Activated naive CD4-positive, alpha-beta T cell treated with anti-CD3 and anti-CD28 coated beads, Interleukin-2, amount 10 ng/mL, durations not matched to agents 7 days and 5 days (primary cell): ENCODE data around the gene MAML2.
"Not testable (repeated sequence)": the region's sequence is repeated elsewhere in the genome, so short reads cannot be mapped to it uniquely, and the experiment has no call there.

Experiments
- CTCF ChIA-PET: fragments of 350-600 bp; sonication (Branson Sonifier 250); formaldehyde crosslinking; loops from one replicate; lab custom pipeline; 2021; ENCODE audit warnings: antibody characterized with exemption; lab: Charles Lee
- DNase-seq: peaks from one replicate; pipeline ENCODE4 v3.0.0-alpha.2; 2020
- H3K27ac Mint-ChIP-seq: one replicate; pipeline ENCODE4 v1.8.0; 2021; ENCODE audit warnings: mild to moderate bottlenecking, moderate library complexity, mixed read lengths
- H3K27me3 Mint-ChIP-seq: one replicate; pipeline ENCODE4 v1.8.0; 2021; ENCODE audit warnings: mild to moderate bottlenecking, mixed read lengths
- H3K36me3 Mint-ChIP-seq: one replicate; pipeline ENCODE4 v1.8.0; 2021; ENCODE audit warnings: mixed read lengths
- H3K4me1 Mint-ChIP-seq: one replicate; pipeline ENCODE4 v1.8.0; 2021; ENCODE audit warnings: mixed read lengths
- H3K4me3 Mint-ChIP-seq: one replicate; pipeline ENCODE4 v1.8.0; 2021; ENCODE audit warnings: mild to moderate bottlenecking, moderate library complexity, mixed read lengths
- H3K9me3 Mint-ChIP-seq: one replicate; pipeline ENCODE4 v1.8.0; 2021; ENCODE audit warnings: mixed read lengths

Gene MAML2

GRCh38 chr11:96290031-96290430 lies 53.0 kb downstream of the MAML2 start:
- Mint-ChIP-seq H3K36me3 (peaks cover 32% of the 10 kb centered on the region), H3K27me3 (no peaks in the 10 kb centered on the region), H3K4me3 (no peak overlapping the region), H3K4me1 (peaks cover 61% of the 10 kb centered on the region), H3K27ac (no peak overlapping the region), H3K9me3 (peaks cover 5% of the 10 kb centered on the region)
- CTCF ChIA-PET: interaction anchor here (0.6 to 1.2 kb wide), 2 partner anchors 47 to 53 kb away, joined by 3 to 4 read pairs; partner anchors contain the start of gene MAML2
- no peak for DNase-seq

- Mint-ChIP-seq H3K36me3 (peaks cover 39% of the 10 kb centered on the region), H3K9me3 (peaks cover 5% of the 10 kb centered on the region), H3K27me3 (no peaks in the 10 kb centered on the region), H3K4me3 (no peak overlapping the region), H3K27ac (no peak overlapping the region), H3K4me1 (peaks cover 59% of the 10 kb centered on the region)
- DNase-seq: no peak
- CTCF ChIA-PET: interaction anchor here (1.4 kb wide), 1 partner anchor 51 kb away, joined by 5 read pairs; no protein-coding TSS in a partner anchor
Measured at GRCh38 chr11:96288915-96289314, 54.1 kb downstream of the MAML2 start.

- no peak overlapping the region for H3K27ac Mint-ChIP-seq
- no peaks in the 10 kb centered on the region for H3K27me3 Mint-ChIP-seq
- peaks cover 54% of the 10 kb centered on the region for H3K4me1 Mint-ChIP-seq
- H3K36me3 Mint-ChIP-seq: peaks cover 44% of the 10 kb centered on the region
- CTCF ChIA-PET: interaction anchor here (1.1 to 1.4 kb wide), 2 partner anchors 50 to 52 kb away, joined by 3 to 5 read pairs; no protein-coding TSS in a partner anchor
- peaks cover 5% of the 10 kb centered on the region for H3K9me3 Mint-ChIP-seq
- DNase-seq: no peak
- H3K4me3 Mint-ChIP-seq: no peak overlapping the region
Measured at GRCh38 chr11:96287822-96288439, 55.1 kb downstream of the MAML2 start.

GRCh38 chr11:96285985-96286384 lies 57.0 kb downstream of the MAML2 start:
- not testable (repeated sequence) for DNase-seq, H3K4me3 Mint-ChIP-seq, H3K9me3 Mint-ChIP-seq, H3K27me3 Mint-ChIP-seq, H3K27ac Mint-ChIP-seq
- CTCF ChIA-PET: interaction anchor here (1.6 kb wide), 1 partner anchor 8 kb away, joined by 3 read pairs; no protein-coding TSS in a partner anchor
- peaks cover 47% of the 10 kb centered on the region for H3K36me3 Mint-ChIP-seq
- peaks cover 48% of the 10 kb centered on the region for H3K4me1 Mint-ChIP-seq

- Mint-ChIP-seq H3K27me3 (no peaks in the 10 kb centered on the region), H3K9me3 (peaks cover 5% of the 10 kb centered on the region), H3K4me1 (peaks cover 55% of the 10 kb centered on the region), H3K36me3 (peaks cover 49% of the 10 kb centered on the region), H3K4me3 (no peak overlapping the region), H3K27ac (no peak overlapping the region)
- CTCF ChIA-PET: no interaction called here
- DNase-seq: no peak
Measured at GRCh38 chr11:96284917-96285316, 58.1 kb downstream of the MAML2 start.

DNA sequence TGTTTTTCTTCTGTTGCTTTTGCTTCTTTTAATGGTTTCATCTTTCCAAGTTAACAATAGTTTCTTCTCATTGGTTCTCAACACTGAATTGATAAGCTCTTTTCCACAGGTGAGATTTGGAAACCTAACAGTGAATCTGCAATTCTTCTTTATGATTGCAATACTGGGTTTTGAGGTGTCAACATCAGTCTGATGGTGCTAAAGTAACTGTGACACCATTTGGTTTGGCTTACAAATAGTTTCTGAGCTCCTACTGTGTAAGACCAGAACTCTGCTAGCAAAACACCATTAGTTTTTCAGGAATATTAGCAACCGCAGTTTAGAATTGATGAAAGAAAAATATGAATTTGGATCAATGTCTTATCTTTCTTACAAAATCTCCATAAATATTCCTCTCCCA lies 58.6 kb downstream of the MAML2 start:
- H3K27ac Mint-ChIP-seq: no peak overlapping the region
- H3K4me1 Mint-ChIP-seq: peaks cover 55% of the 10 kb centered on the region
- no peaks in the 10 kb centered on the region for H3K27me3 Mint-ChIP-seq
- CTCF ChIA-PET: no interaction called here
- peaks cover 49% of the 10 kb centered on the region for H3K36me3 Mint-ChIP-seq
- peaks cover 5% of the 10 kb centered on the region for H3K9me3 Mint-ChIP-seq
- no peak for DNase-seq
- H3K4me3 Mint-ChIP-seq: no peak overlapping the region

DNA sequence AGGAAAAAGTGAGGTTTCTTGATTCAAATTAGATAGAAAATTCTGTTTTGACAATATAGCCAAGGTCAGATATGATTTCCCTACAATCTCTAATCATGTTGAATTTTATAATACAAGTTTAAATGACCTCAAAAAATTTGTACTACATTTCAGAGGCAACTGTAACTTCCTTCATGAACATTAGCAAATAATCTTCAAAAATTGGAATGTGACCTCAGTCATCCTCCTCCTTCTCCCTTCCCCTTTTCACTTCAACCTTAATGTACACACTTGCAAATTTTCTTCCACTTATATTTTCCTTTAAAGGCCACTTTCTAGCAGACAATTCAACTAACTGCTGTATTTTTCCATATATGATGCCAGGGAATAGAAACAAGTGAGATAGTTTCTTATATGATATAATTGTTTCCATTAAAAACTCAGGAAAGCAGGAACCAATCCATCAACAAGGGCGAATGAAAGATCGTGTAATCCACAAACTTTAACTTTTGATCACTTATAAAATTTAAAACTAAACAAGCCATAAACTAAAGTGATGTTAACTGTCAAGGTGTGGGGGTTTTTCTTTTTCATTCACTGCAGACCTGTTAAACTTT lies 60.3 kb downstream of the MAML2 start:
- peaks cover 52% of the 10 kb centered on the region for H3K36me3 Mint-ChIP-seq
- DNase-seq: no peak
- H3K27ac Mint-ChIP-seq: no peak overlapping the region
- H3K4me1 Mint-ChIP-seq: peaks cover 55% of the 10 kb centered on the region
- H3K4me3 Mint-ChIP-seq: no peak overlapping the region
- H3K9me3 Mint-ChIP-seq: peaks cover 5% of the 10 kb centered on the region
- CTCF ChIA-PET: no interaction called here
- no peaks in the 10 kb centered on the region for H3K27me3 Mint-ChIP-seq

DNA sequence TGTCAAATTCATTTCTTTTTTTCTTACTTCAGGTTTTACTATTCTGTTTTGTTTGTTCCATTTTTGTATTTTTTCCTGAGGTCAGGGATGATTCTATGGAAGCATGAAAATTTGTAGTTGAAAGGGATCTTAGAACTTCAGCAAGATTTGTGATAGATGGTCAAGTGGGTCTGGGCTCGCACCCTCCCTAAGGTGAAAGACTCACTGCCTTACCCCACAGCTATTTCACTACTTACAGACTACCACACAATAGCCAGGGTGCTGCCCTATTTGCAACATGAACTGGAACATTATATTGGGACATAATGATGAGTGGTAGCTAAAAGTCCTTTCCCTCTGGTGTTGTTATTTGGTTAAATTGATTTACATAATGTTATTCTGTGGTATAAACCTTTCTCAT lies 62.6 kb downstream of the MAML2 start:
- peaks cover 55% of the 10 kb centered on the region for H3K4me1 Mint-ChIP-seq
- H3K9me3 Mint-ChIP-seq: no peaks in the 10 kb centered on the region
- CTCF ChIA-PET: interaction anchor here (0.9 to 1.4 kb wide), 3 partner anchors 13 to 63 kb away, joined by 3 to 5 read pairs (median 4); partner anchors contain the start of gene MAML2
- no peaks in the 10 kb centered on the region for H3K27me3 Mint-ChIP-seq
- DNase-seq: no peak
- no peak overlapping the region for H3K27ac Mint-ChIP-seq
- H3K4me3 Mint-ChIP-seq: no peak overlapping the region
- peaks cover 50% of the 10 kb centered on the region for H3K36me3 Mint-ChIP-seq

GRCh38 chr11:96279896-96280290 lies 63.1 kb downstream of the MAML2 start:
- H3K27me3 Mint-ChIP-seq: no peaks in the 10 kb centered on the region
- H3K4me1 Mint-ChIP-seq: peaks cover 49% of the 10 kb centered on the region
- H3K36me3 Mint-ChIP-seq: peaks cover 44% of the 10 kb centered on the region
- H3K4me3 Mint-ChIP-seq: no peak overlapping the region
- no peaks in the 10 kb centered on the region for H3K9me3 Mint-ChIP-seq
- no peak overlapping the region for H3K27ac Mint-ChIP-seq
- CTCF ChIA-PET: interaction anchor here (0.7 to 2.8 kb wide), 6 partner anchors 12 to 63 kb away, joined by 3 to 8 read pairs (median 4); partner anchors contain the start of gene MAML2
- no peak for DNase-seq

DNA sequence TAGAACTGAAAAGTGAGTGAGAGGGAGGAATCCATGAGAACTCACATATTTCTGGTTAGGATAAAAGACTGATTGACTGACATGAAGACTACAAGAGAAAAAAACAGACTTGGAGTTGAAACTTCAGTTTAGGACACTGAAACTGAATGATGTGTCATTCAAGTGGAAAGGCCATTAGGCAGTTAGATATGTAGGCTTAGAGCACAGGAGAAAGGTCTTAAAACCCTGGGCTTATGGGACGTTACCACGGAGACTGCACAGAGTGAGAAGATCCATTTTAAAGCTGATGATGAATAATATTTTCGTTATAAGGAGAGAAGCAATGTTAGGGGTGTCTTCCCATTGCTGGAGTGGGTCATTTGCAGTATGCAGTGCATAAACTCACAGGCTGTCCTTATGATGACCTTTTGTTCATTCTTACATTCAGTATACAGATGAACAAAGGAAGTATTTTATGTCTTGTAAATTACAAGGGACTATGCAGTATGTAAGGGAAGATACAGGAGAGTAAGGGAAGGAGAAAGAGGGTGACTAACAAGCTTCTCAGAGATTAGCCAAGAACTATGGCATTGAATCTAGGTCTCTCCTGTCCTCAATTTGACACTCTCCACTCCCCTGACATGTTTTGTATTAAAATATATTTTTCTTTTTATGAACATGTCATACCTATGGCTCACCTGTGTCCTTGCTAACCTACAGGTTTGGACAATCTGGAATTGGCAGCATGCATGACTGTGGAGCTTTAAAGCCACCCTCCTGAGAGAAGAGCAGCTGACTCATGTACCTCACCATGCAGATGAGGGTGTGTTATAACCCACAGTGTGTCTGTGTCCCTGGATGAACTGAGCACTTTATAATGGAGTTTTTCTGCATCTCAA lies 63.7 kb downstream of the MAML2 start:
- CTCF ChIA-PET: interaction anchor here (0.7 to 2.8 kb wide), 5 partner anchors 13 to 64 kb away, joined by 3 to 8 read pairs (median 4); partner anchors contain the start of gene MAML2
- Mint-ChIP-seq H3K27ac (peak overlapping the region; percentile 1), H3K36me3 (peaks cover 41% of the 10 kb centered on the region), H3K27me3 (no peaks in the 10 kb centered on the region), H3K9me3 (no peaks in the 10 kb centered on the region), H3K4me3 (no peak overlapping the region), H3K4me1 (peaks cover 46% of the 10 kb centered on the region)
- no peak for DNase-seq

- H3K9me3 Mint-ChIP-seq: no peaks in the 10 kb centered on the region
- H3K4me1 Mint-ChIP-seq: peaks cover 41% of the 10 kb centered on the region
- H3K27me3 Mint-ChIP-seq: no peaks in the 10 kb centered on the region
- H3K27ac Mint-ChIP-seq: no peak overlapping the region
- CTCF ChIA-PET: interaction anchor here (0.7 to 2.8 kb wide), 3 partner anchors 8 to 28 kb away, joined by 3 to 8 read pairs (median 3); no protein-coding TSS in a partner anchor
- H3K36me3 Mint-ChIP-seq: peaks cover 36% of the 10 kb centered on the region
- H3K4me3 Mint-ChIP-seq: no peak overlapping the region
- no peak for DNase-seq
Measured at GRCh38 chr11:96278039-96278897, 64.7 kb downstream of the MAML2 start.

- CTCF ChIA-PET: interaction anchor here (0.7 to 2.8 kb wide), 3 partner anchors 9 to 29 kb away, joined by 3 to 8 read pairs (median 3); no protein-coding TSS in a partner anchor
- Mint-ChIP-seq H3K9me3 (peaks cover 2% of the 10 kb centered on the region), H3K36me3 (peaks cover 37% of the 10 kb centered on the region), H3K27ac (no peak overlapping the region), H3K27me3 (no peaks in the 10 kb centered on the region), H3K4me1 (peaks cover 40% of the 10 kb centered on the region), H3K4me3 (no peak overlapping the region)
- no peak for DNase-seq
Measured at GRCh38 chr11:96277696-96278038, 65.3 kb downstream of the MAML2 start.

GRCh38 chr11:96276836-96277235 lies 66.2 kb downstream of the MAML2 start:
- Mint-ChIP-seq H3K9me3 (peaks cover 4% of the 10 kb centered on the region), H3K27me3 (no peaks in the 10 kb centered on the region), H3K4me1 (peaks cover 36% of the 10 kb centered on the region), H3K27ac (no peak overlapping the region), H3K36me3 (peaks cover 41% of the 10 kb centered on the region), H3K4me3 (no peak overlapping the region)
- DNase-seq: no peak
- CTCF ChIA-PET: interaction anchor here (0.7 to 1.2 kb wide), 3 partner anchors 10 to 69 kb away, joined by 3 to 6 read pairs (median 3); partner anchors contain the start of gene MAML2
